Erythroblast (primary cell): Measurements from ENCODE around the gene SRRM2.

Source experiments
- DNase-seq, 2 experiments: peaks; one replicate each; lab custom pipeline; 2025; lab: John Stamatoyannopoulos, UW
- GATA1 ChIP-seq: IDR thresholded peaks from 2 replicates; pipeline ENCODE4 v1.6.1; 2011; ENCODE audit warnings: low read depth, mild to moderate bottlenecking, control low read depth, low read length, moderate library complexity
- POLR2A ChIP-seq: IDR thresholded peaks from 2 replicates; pipeline ENCODE4 v1.6.1; 2011; ENCODE audit warnings: mild to moderate bottlenecking, low read length

SRRM2 gene

DNA sequence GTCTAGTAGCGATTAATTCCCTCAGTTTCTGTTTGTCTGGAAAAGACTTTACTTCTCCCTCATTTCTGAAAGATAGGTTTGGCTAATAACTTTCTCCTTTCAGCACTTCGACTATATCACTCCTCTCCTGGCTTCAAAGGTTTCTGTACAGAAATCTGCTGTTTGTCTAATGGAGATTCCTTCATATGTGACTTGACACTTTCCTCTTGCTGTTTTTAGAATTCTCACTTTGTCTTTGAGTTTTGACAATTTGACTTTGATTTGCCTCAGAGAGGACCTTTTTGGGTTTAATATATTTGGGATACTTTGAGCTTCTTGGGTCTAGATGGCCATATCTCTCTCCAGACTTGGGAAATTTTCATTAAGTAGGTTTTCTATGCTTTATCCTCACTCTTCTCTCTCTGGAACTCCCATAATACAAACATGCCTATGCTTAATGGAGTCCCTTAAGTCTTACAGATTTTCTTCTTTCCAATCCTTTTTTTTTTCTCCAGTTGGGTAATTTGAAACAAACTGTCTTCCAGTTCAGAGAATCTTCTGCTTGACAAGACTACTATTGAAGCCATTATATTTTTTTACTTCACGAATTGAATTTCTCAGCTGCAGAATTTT lies 56.8 kb downstream of the SRRM2 start:
- TF ChIP-seq GATA1 (no peak), POLR2A (no peak)
- DNase-seq: no peak

DNA sequence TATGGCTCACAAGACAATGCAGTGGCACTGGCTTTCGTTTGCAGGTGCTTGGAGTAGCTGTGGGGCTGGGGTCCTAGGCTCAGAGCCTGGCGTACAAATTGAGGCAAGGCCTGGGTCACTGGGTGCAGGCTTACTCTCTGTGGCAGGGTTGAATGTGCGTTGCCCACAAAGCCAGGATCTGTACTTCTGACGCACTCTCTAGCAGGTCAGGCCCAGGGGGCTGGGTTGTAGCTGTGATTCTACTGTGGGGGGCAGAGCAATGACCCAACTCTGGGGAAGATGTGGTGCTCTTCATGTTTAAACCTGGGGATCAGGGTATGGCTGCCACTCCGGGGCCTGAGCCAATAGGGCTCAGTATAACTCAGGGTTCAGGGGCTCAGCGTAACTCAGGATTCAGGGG lies 58.2 kb downstream of the SRRM2 start:
- TF ChIP-seq GATA1: no peak
- TF ChIP-seq POLR2A: no peak
- no peak for DNase-seq

DNA sequence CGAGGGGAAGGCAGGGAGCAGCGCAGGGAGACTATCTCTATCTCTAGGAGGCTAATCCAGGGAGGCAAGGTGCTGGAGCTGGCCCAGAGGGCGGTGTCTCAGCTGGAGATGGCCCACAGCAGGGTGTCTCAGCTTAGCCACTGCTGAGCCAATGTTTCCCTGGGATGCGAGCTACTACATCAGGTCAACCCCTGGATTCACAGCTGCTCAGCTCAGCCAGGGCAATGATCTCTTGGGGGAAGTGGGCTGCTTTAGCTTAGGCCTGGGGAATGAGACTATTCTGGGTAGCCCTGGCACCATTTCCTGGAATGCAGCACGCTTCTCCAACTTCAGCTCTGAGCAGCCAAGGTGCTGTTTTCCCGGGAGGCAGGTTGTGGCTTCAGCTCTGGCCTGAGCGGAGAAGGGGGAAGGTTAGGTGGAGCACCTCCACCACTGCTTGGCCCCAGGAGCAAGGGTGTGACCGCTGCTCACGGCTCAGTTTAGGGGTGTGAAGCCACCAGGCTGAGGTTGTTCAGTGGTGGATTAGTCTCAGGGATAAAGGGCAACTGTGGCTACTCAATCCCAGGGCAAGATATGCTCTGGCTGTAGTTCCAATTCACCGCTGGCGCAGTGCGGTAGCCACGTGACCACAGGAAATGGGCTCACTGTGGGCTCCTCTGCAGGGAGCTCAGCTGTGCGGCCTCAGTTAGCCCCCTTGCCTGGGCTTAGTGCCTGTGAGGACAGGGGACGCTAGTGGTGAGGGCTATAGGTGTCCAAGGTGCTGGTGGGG lies 59.4 kb downstream of the SRRM2 start:
- no peak for TF ChIP-seq GATA1
- DNase-seq: no peak

DNA sequence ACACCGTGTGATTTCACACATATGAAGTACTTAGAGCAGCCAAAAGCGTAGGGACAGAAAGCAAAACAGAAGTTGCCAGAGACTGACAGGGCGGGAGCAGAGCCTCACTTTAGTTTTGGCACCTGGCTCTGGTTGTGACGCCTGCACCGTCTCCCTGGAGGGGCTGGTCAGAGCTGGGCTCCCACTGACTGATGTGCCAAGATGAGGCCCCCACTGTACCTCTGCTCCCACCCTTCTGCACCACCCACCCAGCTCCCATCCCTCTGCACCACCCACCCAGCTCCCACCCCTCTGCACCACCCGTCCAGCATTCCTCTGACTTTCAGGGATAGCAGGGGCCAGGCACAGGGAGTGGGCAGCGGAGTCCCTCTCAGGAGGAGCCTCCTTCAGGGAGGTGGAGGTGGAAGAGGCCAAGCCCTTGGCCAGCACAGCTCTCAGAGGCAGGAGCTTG lies 61.4 kb downstream of the SRRM2 start:
- DNase-seq: no peak
- TF ChIP-seq GATA1: no peak
- no peak for TF ChIP-seq POLR2A

DNA sequence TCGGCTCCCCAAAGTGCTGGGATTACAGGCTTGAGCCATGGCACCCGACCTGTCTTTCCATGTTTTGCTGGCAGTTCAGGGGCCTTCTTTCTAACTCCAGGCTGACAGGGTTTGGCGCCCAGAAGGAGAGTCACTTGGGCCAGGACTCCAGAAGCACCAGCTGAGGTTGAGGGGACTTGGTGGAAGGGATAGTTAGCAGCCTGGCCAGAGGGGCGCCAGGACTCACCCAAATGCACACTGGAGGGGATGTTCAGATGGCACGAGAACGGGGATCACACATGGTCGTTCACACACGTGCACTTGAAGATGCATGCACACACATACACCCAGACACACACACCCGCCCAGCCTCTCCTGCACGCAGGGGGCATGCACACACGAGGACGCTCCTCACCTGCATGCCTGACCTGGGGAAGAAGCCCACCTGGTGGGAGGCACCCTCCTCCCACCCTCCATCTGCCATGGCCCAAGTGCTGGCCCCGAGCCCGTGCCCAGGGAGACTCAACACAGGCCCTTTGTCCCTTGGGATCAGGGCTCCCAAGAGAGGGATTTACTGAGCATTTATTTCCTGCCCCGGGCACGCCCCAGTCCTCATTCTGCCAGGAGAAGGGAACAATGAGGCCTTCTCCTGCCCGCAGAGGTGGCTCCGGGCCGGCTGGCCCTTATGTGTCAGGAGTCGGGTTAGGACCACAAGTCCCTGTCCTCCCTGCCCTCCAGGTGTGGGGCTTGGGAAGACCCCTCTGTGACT lies 62.3 kb downstream of the SRRM2 start:
- TF ChIP-seq GATA1: no peak
- no peak for DNase-seq

DNA sequence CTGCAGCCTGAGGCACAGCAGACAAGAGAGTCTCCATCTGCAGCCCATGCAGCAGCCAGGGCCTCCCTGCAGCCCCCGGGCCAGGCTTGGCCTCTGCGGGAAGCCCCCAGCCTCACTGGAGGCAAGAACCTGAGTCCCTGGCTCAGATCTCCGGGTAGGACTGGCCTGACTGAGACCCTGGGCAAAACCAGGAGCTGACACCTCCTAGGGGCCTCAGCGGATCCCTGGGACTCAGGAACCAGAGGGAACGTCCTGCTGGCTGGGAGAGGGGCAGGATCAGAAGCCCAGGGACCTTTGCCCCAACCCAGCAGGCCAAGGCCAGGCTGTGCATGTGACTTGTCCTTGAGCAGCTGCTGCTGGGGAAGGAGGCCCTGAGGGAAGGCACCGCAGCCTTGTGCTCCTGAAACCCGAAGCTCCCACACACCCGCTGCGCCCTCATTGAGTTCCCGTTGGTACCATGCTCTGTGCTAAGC lies 62.9 kb downstream of the SRRM2 start:
- TF ChIP-seq GATA1 (no peak), POLR2A (no peak)

DNA sequence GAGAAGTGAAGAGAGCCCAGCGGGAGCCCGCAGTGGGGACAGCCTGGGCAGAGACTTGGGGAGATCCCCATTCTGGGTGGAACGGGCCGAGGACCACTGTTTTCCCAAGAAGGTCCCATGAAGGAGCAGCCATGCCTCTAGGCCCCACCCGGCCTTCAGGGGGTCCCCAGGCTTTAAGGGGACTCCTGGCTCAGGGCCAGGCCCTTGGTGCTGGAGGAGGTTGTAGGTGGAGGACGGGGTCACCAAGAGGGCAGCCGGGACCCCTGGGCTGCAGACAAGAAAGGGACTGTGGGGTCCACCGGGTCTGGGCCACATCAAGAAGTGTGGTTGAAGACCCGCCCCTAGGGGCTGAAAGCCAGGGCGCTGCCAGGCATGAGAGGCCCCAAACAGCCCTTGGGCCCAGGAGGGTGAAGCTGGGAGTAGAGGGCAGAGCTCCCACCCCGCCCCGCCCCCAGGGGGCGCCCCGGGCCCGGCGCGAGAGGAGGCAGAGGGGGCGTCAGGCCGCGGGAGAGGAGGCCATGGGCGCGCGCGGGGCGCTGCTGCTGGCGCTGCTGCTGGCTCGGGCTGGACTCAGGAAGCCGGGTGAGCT lies 64.4 kb downstream of the SRRM2 start, which contains the start of gene PRSS21:
PRSS21 (plus strand) TSS at position 487 of the 589 bp plus-strand sequence; CDS start at position 519, 32 bp downstream.
- TF ChIP-seq POLR2A: no peak
- TF ChIP-seq GATA1: no peak
- peak; percentile 25 to 27 for DNase-seq

More for the DNA sequence above, 62.9 kb downstream of the SRRM2 start:
- no peak for DNase-seq

DNA sequence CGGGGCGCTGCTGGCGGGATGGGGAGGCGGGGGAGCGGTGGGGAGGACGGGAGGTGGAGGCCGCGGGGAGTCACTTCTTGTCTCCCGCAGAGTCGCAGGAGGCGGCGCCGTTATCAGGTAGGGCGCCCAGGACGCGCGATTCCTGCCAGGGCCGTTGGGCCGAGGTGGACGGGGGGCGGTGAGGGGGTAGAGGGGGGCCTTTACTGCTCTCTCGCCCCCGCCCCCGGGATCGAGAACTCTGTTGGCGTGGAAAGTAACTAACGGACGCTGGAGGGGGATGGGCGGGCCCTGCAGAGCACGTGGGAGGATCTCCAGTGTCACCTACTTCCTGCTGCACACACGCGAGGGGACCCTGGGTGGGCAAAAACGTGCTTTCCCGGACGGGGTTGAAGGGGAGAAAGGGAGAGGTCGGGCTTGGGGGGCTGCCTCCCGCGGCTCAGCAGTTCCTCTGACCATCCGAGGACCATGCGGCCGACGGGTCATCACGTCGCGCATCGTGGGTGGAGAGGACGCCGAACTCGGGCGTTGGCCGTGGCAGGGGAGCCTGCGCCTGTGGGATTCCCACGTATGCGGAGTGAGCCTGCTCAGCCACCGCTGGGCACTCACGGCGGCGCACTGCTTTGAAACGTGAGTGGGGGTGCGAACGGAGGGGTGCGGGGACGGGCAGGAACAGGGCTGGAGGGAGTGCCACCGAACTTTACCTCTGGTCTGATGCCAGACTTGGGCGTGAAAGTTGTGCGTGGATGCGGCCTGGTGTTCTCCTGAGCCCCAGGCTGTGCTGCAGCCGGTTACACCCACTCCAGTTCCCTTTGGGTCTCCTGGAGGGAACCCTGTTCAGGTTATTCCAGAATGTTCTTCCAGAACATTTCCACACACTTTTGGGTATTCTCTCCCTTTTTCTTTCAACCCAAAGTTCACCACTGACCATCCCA lies 65.2 kb downstream of the SRRM2 start:
- no peak for DNase-seq
- TF ChIP-seq GATA1 (no peak), POLR2A (no peak)

DNA sequence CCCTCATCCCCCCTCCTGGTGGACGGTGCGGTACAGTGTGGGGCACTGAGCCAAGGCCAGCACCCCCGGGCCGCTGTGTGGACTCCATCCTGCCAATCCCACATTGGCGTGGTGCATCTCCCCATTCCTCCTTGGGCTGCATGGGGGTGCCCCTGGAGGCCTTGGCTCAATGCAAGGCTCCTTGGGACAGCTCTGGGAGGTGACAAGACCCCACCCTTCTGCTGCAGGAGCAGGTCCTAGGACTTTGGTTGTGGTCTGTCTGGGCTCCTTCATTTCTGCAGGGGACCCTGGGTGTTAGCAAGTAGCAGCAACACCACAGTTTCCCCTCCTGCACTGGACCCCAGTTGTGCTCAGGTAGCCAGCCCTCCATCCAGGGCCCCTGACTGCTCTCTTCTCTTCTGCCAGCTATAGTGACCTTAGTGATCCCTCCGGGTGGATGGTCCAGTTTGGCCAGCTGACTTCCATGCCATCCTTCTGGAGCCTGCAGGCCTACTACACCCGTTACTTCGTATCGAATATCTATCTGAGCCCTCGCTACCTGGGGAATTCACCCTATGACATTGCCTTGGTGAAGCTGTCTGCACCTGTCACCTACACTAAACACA lies 65.9 kb downstream of the SRRM2 start:
- TF ChIP-seq GATA1: no peak
- TF ChIP-seq POLR2A: no peak
- DNase-seq: no peak

DNA sequence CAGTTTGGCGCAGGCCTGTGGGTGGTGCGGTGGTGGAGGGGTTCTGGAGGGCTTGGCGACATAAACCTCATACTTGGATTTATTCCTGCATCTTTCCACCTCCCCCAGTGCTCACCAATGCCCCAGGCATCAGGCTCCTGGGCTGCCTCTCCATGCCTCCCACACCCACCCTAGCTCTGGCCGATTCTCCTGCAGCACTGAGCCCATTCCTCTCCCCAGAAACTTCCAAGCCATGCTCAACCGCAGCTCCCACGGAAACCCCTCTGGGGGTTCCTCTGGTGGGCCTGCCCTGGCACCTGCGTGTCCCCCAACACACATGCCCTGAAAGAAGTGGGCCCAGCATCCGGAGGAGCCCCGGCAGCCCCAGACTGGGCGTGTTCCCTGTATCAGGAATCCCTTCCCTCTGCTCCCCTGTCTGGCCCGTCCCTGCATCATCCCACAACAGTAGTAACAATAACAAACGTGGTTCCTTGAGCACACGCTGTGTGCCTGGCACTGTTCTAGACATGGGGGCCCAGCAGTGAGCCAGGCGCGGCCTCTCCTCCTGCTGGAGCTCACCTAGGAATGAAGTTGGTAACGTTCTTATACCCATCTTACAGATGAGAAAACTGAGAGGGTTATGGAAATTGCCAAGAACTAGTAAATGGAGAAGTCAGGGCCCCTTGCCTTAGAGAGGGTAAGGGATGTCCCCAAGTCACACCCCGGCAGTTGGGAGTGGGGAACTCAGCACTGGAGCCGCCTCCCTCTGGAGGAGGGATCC lies 66.9 kb downstream of the SRRM2 start:
- TF ChIP-seq POLR2A (no peak), GATA1 (no peak)
- no peak for DNase-seq

DNA sequence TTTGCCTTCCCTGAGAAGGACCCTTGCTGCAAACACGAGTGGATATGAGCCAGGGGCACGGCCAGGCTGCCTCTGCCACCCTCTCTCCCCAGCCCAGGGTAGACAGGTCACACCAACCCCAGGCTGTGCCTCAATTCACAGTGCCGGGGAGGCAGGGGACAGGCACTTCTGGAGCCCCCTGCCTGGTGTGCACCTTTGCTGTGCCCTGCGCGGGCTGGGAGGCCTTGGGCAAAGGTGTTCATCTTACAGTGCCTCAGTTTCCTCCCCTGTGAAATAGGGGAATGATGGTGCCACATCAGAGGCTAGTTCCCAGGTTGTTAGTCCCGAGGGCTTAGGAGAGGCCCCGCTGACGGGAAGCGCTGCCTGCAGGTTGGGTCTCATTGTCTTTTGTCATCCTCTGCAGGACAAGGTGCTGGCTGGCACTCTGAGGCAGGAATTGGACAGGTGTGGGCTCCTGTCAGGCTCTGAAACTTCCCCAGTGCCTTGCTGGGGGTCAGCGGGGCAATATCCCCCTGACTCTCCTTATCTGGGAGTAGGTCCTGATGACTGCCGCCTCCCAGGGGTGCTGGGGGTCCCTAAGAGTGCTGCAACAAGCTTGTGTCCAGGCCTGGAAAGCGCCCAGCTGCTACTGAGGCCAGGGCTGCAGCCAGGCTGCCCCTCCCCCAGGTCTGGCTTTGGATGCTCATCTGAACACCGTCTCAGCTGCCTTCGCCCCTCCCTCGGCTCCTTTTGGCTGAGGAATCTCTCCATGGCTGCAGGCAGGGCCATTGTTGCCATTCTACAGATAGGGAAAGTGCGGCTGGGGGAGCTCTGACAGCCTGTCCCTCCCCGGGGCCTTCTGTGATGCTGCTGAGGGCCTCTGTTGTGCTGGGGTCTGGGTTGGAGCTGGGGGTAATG lies 67.7 kb downstream of the SRRM2 start:
- no peak for DNase-seq
- TF ChIP-seq GATA1 (no peak), POLR2A (no peak)
